Stimulated activated naive CD8-positive, alpha-beta T cell treated with anti-CD3 and anti-CD28 coated beads, Interleukin-15, Interleukin-2, amounts not matched to agents 100 ng/mL and 50 ng/mL, for 24 hours (primary cell): ENCODE data around the gene MAST3.

Experiments used
- H3K27ac Mint-ChIP-seq: one replicate; pipeline ENCODE4 v1.8.0; 2021; ENCODE audit warnings: mild to moderate bottlenecking, mixed read lengths
- H3K27me3 Mint-ChIP-seq: one replicate; pipeline ENCODE4 v1.8.0; 2021; ENCODE audit warnings: mixed read lengths
- H3K36me3 Mint-ChIP-seq: one replicate; pipeline ENCODE4 v1.8.0; 2021; ENCODE audit warnings: low read depth, mixed read lengths
- H3K4me1 Mint-ChIP-seq: one replicate; pipeline ENCODE4 v1.8.0; 2021; ENCODE audit warnings: low read depth, mixed read lengths
- H3K4me3 Mint-ChIP-seq: one replicate; pipeline ENCODE4 v1.8.0; 2021; ENCODE audit warnings: mild to moderate bottlenecking, mixed read lengths
- H3K9me3 Mint-ChIP-seq: one replicate; pipeline ENCODE4 v1.8.0; 2021; ENCODE audit warnings: mixed read lengths

The MAST3 gene

DNA sequence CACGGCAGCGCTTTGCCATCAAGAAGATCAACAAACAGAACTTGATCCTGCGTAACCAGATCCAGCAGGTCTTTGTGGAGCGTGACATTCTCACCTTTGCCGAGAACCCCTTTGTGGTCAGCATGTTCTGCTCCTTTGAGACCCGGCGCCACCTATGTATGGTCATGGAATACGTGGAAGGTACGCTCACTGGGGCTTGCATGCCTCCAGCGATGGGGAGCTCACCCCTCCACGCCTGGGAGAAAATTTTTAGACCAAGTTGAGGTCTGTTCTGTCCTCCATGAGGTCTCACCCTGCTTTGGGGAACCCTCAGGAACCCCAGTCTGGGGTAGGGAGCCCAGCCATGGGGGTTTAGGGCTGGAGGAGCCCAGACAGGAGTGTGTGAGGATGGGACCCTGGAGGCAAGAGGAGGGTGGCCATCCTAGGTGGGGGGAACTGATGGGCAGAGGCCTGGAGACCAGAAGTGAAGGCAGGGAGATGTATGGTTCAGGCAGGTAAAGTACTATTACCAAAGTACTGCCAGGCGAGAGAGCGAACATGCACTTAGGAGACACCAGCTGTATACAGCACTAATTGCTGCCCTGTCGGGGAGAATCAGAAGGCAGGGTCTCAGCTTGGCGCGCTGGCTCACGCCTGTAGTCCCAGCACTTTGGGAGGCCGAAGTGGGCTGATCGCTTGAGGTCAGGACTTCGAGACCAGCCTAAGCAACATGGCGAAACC lies 33.1 kb downstream of the MAST3 start:
- Mint-ChIP-seq H3K4me1 (no peaks in the 10 kb centered on the region), H3K27me3 (no peaks in the 10 kb centered on the region), H3K27ac (peak overlapping the region; percentile 31), H3K4me3 (no peak overlapping the region), H3K36me3 (peaks cover 51% of the 10 kb centered on the region), H3K9me3 (no peaks in the 10 kb centered on the region)

GRCh38 chr19:18131841-18132596 lies 34.4 kb downstream of the MAST3 start:
- H3K36me3 Mint-ChIP-seq = peaks cover 50% of the 10 kb centered on the region
- H3K4me3 Mint-ChIP-seq = no peak overlapping the region
- H3K27ac Mint-ChIP-seq = no peak overlapping the region
- H3K4me1 Mint-ChIP-seq = no peaks in the 10 kb centered on the region
- no peaks in the 10 kb centered on the region for H3K27me3 Mint-ChIP-seq
- H3K9me3 Mint-ChIP-seq = no peaks in the 10 kb centered on the region

- H3K4me3 Mint-ChIP-seq = no peak overlapping the region
Observed at GRCh38 chr19:18135712-18136584, 38.4 kb downstream of the MAST3 start.

DNA sequence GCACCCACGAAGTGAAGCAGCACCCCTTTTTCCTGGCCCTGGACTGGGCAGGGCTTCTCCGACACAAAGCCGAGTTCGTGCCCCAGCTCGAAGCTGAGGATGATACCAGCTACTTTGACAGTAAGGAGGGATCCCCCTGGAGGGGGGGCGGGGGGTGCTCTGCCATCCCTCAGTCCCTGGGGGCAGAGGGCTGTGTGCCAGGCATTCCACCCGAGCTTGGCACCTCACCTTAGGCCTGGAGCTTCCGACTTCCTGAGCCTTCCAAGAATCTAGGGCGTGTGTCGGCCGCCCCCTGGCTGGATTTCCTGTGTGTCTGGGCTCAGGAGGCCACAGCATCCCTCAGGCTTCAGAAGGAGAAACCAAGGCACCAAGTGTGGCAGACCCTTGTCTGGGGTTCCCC lies 39.7 kb downstream of the MAST3 start:
- no peak overlapping the region for H3K4me3 Mint-ChIP-seq
- H3K36me3 Mint-ChIP-seq = peaks cover 40% of the 10 kb centered on the region
- H3K27me3 Mint-ChIP-seq = no peaks in the 10 kb centered on the region
- no peaks in the 10 kb centered on the region for H3K9me3 Mint-ChIP-seq
- no peaks in the 10 kb centered on the region for H3K4me1 Mint-ChIP-seq
- H3K27ac Mint-ChIP-seq = no peak overlapping the region

More at GRCh38 chr19:18135712-18136584, 38.4 kb downstream of the MAST3 start:
- H3K9me3 Mint-ChIP-seq = no peaks in the 10 kb centered on the region
- no peaks in the 10 kb centered on the region for H3K4me1 Mint-ChIP-seq
- H3K36me3 Mint-ChIP-seq = peaks cover 44% of the 10 kb centered on the region
- H3K27me3 Mint-ChIP-seq = no peaks in the 10 kb centered on the region
- H3K27ac Mint-ChIP-seq = peak overlapping the region; percentile 61

- Mint-ChIP-seq H3K4me1 (no peaks in the 10 kb centered on the region), H3K27ac (no peak overlapping the region), H3K27me3 (no peaks in the 10 kb centered on the region), H3K9me3 (no peaks in the 10 kb centered on the region), H3K4me3 (no peak overlapping the region), H3K36me3 (peaks cover 36% of the 10 kb centered on the region)
Observed at GRCh38 chr19:18137657-18138339, 40.2 kb downstream of the MAST3 start.

DNA sequence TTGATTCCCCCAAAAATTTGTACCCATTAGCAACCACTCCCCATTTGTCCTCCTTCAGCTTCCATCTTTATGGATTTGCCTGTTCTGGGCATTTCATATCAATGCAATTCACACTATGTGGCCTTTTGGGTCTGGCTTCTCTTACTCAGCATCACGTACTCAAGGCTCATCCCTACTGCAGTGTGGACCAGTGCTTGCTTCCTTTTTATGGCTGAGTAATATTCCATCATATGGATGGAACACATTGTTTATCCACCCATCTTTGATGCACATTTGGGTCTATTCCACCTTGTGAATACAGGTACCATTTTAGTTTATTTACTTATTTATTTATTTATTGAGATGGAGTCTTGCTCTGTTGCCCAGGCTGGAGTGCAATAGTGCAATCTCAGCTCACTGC lies 42.9 kb downstream of the MAST3 start:
- no peak overlapping the region for H3K27ac Mint-ChIP-seq
- H3K9me3 Mint-ChIP-seq = no peaks in the 10 kb centered on the region
- H3K4me3 Mint-ChIP-seq = no peak overlapping the region
- no peaks in the 10 kb centered on the region for H3K4me1 Mint-ChIP-seq
- H3K27me3 Mint-ChIP-seq = no peaks in the 10 kb centered on the region
- H3K36me3 Mint-ChIP-seq = peaks cover 36% of the 10 kb centered on the region

GRCh38 chr19:18141031-18141430 lies 43.5 kb downstream of the MAST3 start:
- H3K36me3 Mint-ChIP-seq = peaks cover 30% of the 10 kb centered on the region
- H3K4me3 Mint-ChIP-seq = no peak overlapping the region
- no peaks in the 10 kb centered on the region for H3K9me3 Mint-ChIP-seq
- no peak overlapping the region for H3K27ac Mint-ChIP-seq
- H3K27me3 Mint-ChIP-seq = no peaks in the 10 kb centered on the region
- H3K4me1 Mint-ChIP-seq = no peaks in the 10 kb centered on the region

DNA sequence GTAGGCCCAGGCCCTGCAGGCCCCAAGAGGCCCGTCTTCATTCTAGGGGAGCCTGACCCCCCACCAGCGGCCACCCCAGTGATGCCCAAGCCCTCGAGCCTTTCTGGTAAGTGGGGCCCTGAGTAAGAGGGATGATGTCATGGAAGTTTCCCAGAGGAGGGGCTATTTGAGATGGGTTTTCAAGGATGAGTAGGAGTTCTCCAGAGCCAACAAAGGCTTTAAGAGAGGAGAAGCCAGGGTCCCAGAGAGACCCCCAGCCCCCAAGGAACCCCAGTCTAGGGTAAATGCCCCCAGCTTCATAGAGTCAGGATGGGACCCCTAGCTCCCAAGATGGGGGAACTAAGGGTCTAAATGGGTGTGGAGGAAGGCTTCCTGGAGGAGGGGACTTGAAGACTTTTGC lies 46.3 kb downstream of the MAST3 start:
- Mint-ChIP-seq H3K4me1 (no peaks in the 10 kb centered on the region), H3K36me3 (peaks cover 32% of the 10 kb centered on the region), H3K27me3 (no peaks in the 10 kb centered on the region), H3K27ac (no peak overlapping the region), H3K9me3 (no peaks in the 10 kb centered on the region), H3K4me3 (no peak overlapping the region)

DNA sequence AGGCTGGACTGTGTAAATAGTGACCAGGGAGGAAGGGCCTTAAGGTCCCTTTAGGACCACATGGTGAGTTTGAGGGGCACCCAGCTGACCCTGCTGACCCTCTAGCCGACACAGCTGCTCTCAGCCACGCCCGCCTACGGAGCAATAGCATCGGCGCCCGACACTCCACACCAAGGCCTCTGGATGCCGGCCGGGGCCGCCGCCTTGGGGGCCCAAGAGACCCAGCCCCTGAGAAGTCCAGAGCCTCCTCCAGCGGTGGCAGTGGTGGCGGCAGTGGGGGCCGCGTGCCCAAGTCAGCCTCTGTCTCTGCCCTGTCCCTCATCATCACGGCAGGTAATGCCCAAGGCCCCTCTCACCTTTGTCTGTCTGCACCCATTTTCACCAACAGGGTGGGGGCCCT lies 46.8 kb downstream of the MAST3 start:
- Mint-ChIP-seq H3K27ac (no peak overlapping the region), H3K4me1 (no peaks in the 10 kb centered on the region), H3K27me3 (no peaks in the 10 kb centered on the region), H3K36me3 (peaks cover 29% of the 10 kb centered on the region), H3K4me3 (no peak overlapping the region), H3K9me3 (no peaks in the 10 kb centered on the region)

DNA sequence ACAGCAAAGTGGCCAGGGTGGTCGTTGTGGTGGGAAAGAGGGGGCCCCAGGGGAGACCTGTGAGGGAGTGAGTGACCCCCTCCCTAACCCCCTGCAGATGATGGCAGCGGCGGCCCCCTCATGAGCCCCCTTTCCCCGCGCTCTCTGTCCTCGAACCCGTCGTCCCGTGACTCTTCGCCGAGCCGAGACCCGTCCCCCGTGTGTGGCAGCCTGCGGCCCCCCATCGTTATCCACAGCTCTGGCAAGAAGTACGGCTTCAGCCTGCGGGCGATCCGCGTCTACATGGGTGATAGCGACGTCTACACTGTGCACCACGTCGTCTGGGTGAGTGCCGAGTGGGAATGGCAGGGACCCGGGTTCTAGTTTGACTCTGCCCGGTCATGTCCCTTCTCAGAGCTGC lies 47.3 kb downstream of the MAST3 start:
- Mint-ChIP-seq H3K36me3 (peaks cover 29% of the 10 kb centered on the region), H3K27ac (no peak overlapping the region), H3K4me1 (no peaks in the 10 kb centered on the region), H3K27me3 (no peaks in the 10 kb centered on the region), H3K9me3 (no peaks in the 10 kb centered on the region), H3K4me3 (no peak overlapping the region)

- no peak overlapping the region for H3K27ac Mint-ChIP-seq
- no peaks in the 10 kb centered on the region for H3K27me3 Mint-ChIP-seq
- H3K4me3 Mint-ChIP-seq = no peak overlapping the region
- H3K9me3 Mint-ChIP-seq = no peaks in the 10 kb centered on the region
- peaks cover 25% of the 10 kb centered on the region for H3K36me3 Mint-ChIP-seq
- no peaks in the 10 kb centered on the region for H3K4me1 Mint-ChIP-seq
Observed at GRCh38 chr19:18145391-18145999, 47.9 kb downstream of the MAST3 start.

DNA sequence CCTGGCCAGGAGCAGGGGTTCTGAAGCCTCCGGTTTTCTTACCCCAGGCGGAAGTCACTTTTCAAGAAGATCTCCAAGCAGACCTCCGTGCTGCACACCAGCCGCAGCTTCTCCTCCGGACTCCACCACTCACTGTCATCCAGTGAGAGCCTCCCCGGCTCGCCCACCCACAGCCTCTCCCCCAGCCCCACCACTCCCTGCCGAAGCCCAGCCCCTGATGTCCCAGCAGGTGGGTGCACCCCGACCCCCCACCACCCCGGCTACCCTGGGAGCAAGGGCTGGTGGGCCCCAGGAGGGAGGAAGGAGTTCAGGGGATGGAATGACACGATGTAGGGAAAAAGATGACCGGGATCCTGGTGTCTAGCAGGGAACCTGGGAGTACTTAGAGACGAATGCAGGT lies 49.8 kb downstream of the MAST3 start:
- Mint-ChIP-seq H3K36me3 (peaks cover 19% of the 10 kb centered on the region), H3K4me1 (peaks cover 16% of the 10 kb centered on the region), H3K4me3 (no peak overlapping the region), H3K27ac (no peak overlapping the region), H3K27me3 (no peaks in the 10 kb centered on the region), H3K9me3 (no peaks in the 10 kb centered on the region)

DNA sequence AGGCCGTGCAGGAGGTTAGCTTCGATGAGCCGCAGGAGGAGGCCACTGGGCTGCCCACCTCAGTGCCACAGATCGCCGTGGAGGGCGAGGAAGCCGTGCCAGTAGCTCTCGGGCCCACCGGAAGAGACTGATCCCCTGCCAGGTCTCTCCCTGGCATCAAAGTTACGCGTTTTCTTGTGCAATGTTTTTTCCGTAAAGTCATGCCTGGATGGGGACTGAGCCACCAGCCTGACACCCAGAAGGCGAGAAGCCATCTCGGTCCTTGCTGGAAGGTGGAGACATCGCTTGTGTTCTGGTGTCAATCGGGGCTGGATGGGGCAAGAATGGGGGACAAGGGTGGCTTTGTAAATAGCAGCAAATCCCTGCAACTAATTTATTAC lies 52.0 kb downstream of the MAST3 start:
- peaks cover 14% of the 10 kb centered on the region for H3K36me3 Mint-ChIP-seq
- no peaks in the 10 kb centered on the region for H3K27me3 Mint-ChIP-seq
- no peaks in the 10 kb centered on the region for H3K9me3 Mint-ChIP-seq
- H3K4me3 Mint-ChIP-seq = no peak overlapping the region
- H3K27ac Mint-ChIP-seq = no peak overlapping the region
- peaks cover 25% of the 10 kb centered on the region for H3K4me1 Mint-ChIP-seq
